Osteoblast (primary cell): ENCODE measurements around the gene CASZ1. TPM values are rescaled to one million over a fixed set of nuclear protein-coding genes. Genes with fewer than 3 reads are reported as not detected.

Experiments used
- DNase-seq: peaks from one replicate; pipeline ENCODE4 v3.0.0; 2011; ENCODE audit warnings: low spot score, mixed read lengths; ENCODE audit not compliant: insufficient read length; ENCODE audit errors: missing footprints
- H2AFZ ChIP-seq: 2 replicates; pipeline ENCODE4 v1.6.0; 2011; ENCODE audit warnings: mild to moderate bottlenecking, low read length
- H3K27ac ChIP-seq: 2 replicates; pipeline ENCODE4 v1.5.1; 2011; ENCODE audit warnings: mild to moderate bottlenecking, low read depth, low read length, moderate library complexity
- H3K27me3 ChIP-seq: 2 replicates; pipeline ENCODE4 v1.6.0; 2012; ENCODE audit warnings: mild to moderate bottlenecking, control low read depth, inconsistent platforms, low read length, moderate library complexity; ENCODE audit not compliant: insufficient read depth
- H3K36me3 ChIP-seq: 2 replicates; pipeline ENCODE4 v1.5.1; 2011; ENCODE audit warnings: mild to moderate bottlenecking, low read length, control low read depth, moderate library complexity; ENCODE audit not compliant: insufficient read depth
- H3K4me1 ChIP-seq: 2 replicates; pipeline ENCODE4 v1.5.1; 2011; ENCODE audit warnings: mild to moderate bottlenecking, low read length, control low read depth, moderate library complexity; ENCODE audit not compliant: insufficient read depth
- H3K4me2 ChIP-seq: 2 replicates; pipeline ENCODE4 v1.6.0; 2011; ENCODE audit warnings: mild to moderate bottlenecking, low read length; ENCODE audit not compliant: insufficient read depth
- H3K4me3 ChIP-seq: fragments of 200-600 bp; sonication (generic); 3 replicates; pipeline ENCODE4 v1.5.1; 2012; ENCODE audit warnings: mild to moderate bottlenecking, low read length, inconsistent platforms; ENCODE audit not compliant: insufficient read depth
- H3K79me2 ChIP-seq: 2 replicates; pipeline ENCODE4 v1.6.0; 2012; ENCODE audit warnings: mild to moderate bottlenecking, low read length, control low read depth, inconsistent platforms; ENCODE audit not compliant: insufficient read depth
- H3K9me3 ChIP-seq: 2 replicates; pipeline ENCODE4 v1.5.1; 2011; ENCODE audit warnings: low read depth, low read length, control low read depth
- H4K20me1 ChIP-seq: 2 replicates; pipeline ENCODE4 v1.6.0; 2012; ENCODE audit warnings: mild to moderate bottlenecking, low read length, control low read depth; ENCODE audit not compliant: insufficient read depth
- CTCF ChIP-seq: IDR thresholded peaks from 2 replicates; pipeline ENCODE4 v1.5.1; 2011; ENCODE audit warnings: mild to moderate bottlenecking, low read depth, low read length, moderate library complexity; ENCODE audit errors: extremely low read depth
- total RNA-seq: library from RNA; depleted of rRNA; stranded (reverse); fragments of >200 nt; gene quantifications from 2 replicates; pipeline ENCODE4 v1.2.3, GENCODE V29; 2012

CASZ1 gene
- total RNA-seq, 1 donor: 0.36 TPM

- Histone ChIP-seq H3K4me1 (no peaks in the 10 kb centered on the region), H2AFZ (no peak overlapping the region), H3K27me3 (peaks cover 39% of the 10 kb centered on the region), H3K79me2 (no peaks in the 10 kb centered on the region), H3K36me3 (no peaks in the 10 kb centered on the region), H3K4me3 (no peak overlapping the region), H3K9me3 (no peaks in the 10 kb centered on the region), H3K27ac (no peak overlapping the region), H3K4me2 (no peak overlapping the region), H4K20me1 (no peaks in the 10 kb centered on the region)
- no peak for TF ChIP-seq CTCF
- no peak for DNase-seq
Measured at GRCh38 chr1:10739589-10739988, 56.9 kb downstream of the CASZ1 start.

GRCh38 chr1:10738061-10739058 is 58.1 kb downstream of the CASZ1 start:
- no peak for TF ChIP-seq CTCF
- no peaks in the 10 kb centered on the region for H3K9me3 ChIP-seq
- no peak overlapping the region for H3K4me2 ChIP-seq
- no peak overlapping the region for H2AFZ ChIP-seq
- H3K27ac ChIP-seq: no peak overlapping the region
- no peaks in the 10 kb centered on the region for H3K79me2 ChIP-seq
- H3K27me3 ChIP-seq: peaks cover 40% of the 10 kb centered on the region
- no peaks in the 10 kb centered on the region for H3K4me1 ChIP-seq
- no peaks in the 10 kb centered on the region for H4K20me1 ChIP-seq
- no peak overlapping the region for H3K4me3 ChIP-seq
- no peaks in the 10 kb centered on the region for H3K36me3 ChIP-seq
- no peak for DNase-seq

- no peak overlapping the region for H3K4me2 ChIP-seq
- H3K27ac ChIP-seq: no peak overlapping the region
- no peak overlapping the region for H2AFZ ChIP-seq
- no peaks in the 10 kb centered on the region for H3K79me2 ChIP-seq
- no peaks in the 10 kb centered on the region for H3K9me3 ChIP-seq
- H3K27me3 ChIP-seq: peaks cover 38% of the 10 kb centered on the region
- H3K4me1 ChIP-seq: no peaks in the 10 kb centered on the region
- H3K4me3 ChIP-seq: no peak overlapping the region
- no peak for DNase-seq
- no peaks in the 10 kb centered on the region for H3K36me3 ChIP-seq
- no peak for TF ChIP-seq CTCF
- no peaks in the 10 kb centered on the region for H4K20me1 ChIP-seq
Measured at GRCh38 chr1:10737651-10738050, 58.8 kb downstream of the CASZ1 start.
